ENCODE results near the gene GORAB. TPM values are rescaled to one million over a fixed set of nuclear protein-coding genes. Genes with fewer than 3 reads are reported as not detected.

GORAB gene
- total RNA-seq (2022; extraction: Qiagen RNA extraction; ENCODE audit: low read depth): 6.1 to 8.7 TPM (median 7.4 TPM) in 5 replicates

GRCh38 chr1:170531758-170532657, at the start of gene GORAB:
GORAB (plus strand) TSS chr1:170532166; CDS start chr1:170532224, 58 bp downstream.

Other genes with a start within 250 kb of the GORAB start
- gene PRRX1, start 132.0 kb downstream of the GORAB start, total RNA-seq (2022; extraction: Qiagen RNA extraction; ENCODE audit: low read depth): 0.02 to 0.03 TPM in 2 of 5 replicates, not detected in the others

Data from A549 treated with GW870086 at 1 μM for 4 hours (cell line).